ENCODE data around the gene UBE4B.
A peak's percentile ranks its signal among the peaks of the same experiment; 100 is the strongest.
"Not testable (repeated sequence)": the region's sequence is repeated elsewhere in the genome, so short reads cannot be mapped to it uniquely, and the experiment has no call there.

The UBE4B gene

DNA sequence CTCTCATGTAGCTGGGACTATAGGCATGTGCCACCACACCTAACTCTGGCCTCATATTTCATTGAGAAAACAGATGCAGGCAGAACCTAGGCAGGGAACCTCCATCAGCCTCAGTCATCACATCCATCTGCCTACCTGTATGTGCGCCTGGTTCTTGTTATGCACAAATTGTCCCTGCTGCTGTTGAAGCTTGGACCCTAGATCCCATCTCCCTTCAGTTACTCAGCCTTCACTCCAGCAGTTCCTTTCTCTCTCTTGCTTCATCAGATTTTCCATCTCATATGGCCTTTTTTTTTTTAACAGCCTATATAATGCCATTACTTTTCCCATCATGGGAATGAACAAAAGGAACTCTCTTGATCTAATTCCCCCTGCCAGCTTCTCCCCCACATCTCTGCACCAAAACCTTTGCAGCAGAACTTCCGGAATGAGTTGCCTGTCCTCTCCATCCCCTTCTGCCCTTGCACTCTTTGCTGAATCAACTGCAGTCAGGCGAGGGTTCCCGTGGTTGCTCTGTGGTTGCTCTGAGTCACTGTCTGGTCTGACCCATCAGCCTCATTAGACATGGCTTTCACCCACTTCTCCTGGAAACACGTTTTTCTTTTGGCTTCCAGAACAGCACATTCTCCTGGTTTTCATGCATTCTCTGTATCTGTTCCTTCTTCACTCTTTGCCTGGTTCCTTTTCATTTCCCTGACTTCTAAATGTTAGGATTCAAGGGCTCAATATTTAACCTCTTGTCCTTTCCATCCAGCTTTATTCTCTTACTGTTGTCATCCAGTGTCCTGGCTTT, 41.5 kb downstream of the UBE4B start:
- peak; percentile 60 for DNase-seq

DNA sequence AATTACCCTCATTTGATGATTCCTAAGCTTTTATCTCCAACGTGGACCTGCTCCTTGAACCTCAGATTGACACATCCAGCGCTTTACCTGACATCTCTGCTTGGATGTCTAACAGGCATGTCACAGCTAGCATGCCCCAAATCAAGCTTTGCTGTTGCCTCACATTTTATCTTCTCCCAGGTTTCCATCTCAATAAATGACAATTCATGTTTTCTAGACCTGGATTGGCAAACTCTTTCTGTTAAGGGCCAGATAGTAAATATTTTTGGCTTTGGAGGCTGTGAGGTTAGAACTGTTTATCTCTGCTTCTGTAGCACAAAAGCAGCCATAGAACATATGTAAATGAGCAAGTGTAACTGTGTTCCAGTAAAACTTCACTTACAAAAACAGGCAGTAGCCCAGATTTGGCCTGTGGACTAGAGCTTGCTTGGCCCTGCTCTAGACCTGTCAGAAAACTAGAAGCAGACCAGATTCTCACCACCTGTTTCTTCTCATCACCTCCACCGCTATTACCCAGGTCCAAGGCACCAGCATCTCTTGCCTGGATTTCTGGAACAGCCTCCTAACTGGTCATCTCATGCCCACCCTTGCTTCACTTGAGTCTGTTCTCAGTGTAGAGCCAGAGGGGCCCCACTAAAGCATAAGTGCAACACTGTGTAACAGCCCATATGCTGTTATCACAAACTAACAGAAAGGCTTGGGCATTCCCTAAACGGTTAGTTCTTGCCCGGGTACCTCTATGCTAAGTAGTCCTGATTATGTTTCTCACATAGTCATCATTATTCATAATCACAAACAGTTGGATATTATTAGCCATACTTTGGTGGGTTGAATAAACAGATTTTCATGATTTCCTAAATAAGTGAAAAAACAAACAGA, 42.3 kb downstream of the UBE4B start:
- DNase-seq, result peak; percentile 60

DNA sequence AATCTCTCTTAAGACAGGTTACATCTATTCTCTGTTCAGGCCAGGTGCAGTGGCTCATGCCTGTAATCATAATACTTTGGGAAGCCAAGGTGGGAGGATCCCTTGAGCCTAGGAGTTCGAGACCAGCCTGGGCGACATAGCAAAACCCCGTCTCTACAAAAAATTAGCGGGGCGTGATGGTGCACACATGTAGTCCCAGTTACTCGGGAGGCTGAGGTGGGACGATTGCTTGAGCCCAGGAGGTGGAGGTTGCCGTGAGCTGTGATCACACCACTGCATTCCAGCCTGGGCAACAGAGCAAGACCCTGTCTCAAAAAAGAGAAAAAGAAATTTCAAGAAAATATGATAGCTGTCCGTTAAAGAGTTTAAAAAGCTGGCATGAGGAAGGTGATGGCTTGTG, 43.0 kb downstream of the UBE4B start:
- DNase-seq, result no peak

DNA sequence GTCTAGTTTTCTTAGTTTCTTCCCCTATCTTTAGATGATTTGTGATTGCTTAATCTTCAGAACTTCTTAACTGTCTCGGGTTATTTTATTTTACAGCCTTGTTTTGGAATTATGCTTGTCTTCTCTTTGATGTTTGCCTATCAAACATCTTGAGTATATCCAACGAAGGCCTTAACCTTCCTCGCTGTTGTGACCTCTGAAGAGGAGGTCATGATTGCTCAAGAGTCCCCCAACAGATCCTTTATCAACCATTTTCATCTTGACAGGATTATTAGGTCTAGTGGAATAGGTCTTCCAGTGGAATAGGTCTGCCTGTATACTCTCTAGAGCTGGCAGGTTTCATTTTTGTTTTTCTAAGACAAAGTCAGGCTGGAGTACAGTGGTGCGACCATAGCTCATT, 45.7 kb downstream of the UBE4B start:
- DNase-seq, result no peak

DNA sequence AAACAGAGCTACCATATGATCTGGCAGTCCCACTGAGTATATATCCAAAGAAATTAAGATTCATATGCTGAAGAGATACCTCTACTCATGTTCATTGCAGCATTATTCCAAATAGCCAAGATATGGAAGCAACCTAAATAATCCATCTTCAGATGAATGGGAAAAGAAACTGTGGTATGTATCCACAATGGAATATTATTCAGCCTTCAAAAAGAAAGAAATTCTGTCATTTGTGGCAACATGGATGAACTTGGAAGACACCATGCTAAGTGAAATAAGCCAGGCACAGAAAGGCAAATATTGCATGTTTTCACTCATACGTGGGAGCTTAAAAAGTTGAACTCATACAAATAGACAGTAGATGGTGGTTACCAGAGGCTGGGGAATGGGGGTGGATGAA, 47.8 kb downstream of the UBE4B start:
- no peak for DNase-seq

DNA sequence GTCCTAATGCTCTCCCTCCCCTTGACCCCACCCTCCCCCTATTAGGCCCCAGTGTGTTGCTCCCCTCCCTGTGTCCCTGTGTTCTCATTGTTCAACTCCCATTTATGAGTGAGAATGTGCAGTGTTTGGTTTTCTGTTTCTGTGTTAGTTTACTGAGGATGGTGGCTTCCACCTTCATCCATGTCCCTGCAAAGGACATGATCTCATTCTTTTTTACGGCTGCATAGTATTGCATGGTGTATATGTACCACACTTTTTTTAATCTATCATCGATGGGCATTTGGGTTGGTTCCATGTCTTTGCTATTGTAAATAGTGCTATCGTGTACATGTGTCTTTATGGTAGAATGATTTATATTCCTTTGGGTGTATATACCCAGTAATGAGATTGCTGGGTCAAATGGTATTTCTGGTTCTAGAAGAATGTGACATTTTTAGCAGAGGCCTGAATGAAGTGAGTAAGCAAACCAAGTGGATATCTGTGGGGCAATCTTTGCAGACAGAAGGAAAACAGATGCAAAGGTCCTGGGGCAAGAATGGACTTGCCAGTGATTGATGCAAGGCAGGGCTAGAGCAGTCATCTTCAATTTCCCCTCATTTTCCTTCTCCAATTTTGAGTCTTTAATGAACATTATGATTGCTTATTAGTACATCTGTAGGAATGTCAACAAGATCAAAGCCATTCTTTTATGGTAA, 50.2 kb downstream of the UBE4B start:
- DNase-seq, result no peak

DNA sequence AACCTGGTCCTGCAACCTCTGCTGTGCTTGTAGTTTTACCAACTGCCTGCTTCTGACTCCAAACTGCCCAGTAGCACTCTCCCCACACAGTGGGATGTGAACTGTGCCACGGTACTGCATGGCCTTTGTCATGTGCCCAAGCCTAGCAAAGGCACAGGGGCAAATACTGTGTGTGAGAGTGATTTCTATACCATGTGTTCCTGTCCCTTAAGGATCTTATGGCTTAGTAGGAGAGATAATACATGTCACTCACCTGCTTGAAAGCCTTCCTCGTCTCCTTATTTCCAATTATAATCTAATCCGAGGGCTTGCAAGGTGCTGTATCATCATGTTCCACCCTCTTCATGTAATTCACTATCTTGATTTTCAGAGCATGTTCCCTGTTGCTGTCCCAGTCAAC, 51.3 kb downstream of the UBE4B start:
- DNase-seq, result no peak

DNA sequence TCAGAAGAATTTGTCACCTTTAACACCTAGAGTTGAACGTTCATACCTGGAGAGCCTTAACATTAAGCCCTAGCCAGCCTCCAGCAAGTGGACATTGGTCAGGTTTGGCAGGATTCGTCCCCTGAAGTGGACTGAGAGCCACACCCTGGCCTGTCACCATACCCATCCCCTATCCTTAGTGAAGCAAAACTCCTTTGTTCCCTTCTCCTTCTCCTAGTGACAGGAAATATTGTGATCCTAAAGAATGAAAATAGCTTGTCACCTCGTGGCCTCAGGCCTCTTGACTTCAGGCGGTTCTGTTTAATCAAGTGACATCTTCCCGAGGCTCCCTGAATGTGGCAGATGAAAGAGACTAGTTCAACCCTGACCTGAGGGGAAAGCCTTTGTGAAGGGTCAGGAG, 52.3 kb downstream of the UBE4B start:
- no peak for DNase-seq

DNA sequence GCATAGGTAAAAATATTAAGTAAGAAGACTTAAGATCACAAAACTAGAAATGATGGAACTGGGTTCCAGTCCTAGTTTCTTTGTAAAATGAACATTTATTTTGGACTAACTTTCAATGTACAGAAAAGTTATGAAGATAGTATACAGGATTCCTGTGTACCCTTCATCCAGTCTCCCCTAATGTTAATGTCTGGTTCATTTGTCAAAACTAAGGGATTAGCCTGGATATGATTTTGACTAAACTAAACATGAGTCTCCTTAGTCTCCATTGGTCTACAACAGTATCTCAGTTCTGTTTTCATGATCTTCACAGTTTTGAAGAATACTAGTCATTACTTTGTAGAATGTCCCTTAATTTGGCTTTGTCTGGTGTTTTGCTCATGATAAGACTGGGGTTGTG, 54.5 kb downstream of the UBE4B start:
- no peak for DNase-seq

DNA sequence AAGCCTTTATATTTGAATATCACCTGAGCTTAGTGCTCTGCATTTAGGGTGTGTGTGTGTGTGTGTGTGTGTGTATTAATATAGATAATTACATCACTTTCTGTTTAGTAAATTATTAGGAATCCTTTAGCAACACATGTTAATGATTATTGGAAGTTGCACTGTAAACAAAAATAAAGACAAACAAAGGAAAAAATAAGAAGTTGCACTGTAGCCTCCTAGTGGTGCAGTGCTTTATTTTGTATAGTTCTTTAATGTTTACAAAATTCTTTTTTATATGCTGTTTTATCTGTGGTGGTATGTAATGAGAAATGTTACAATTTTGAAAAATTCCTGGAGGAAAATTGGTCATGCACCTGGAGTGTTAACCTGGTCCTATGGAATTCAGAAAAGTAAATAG, 69.2 kb downstream of the UBE4B start:
- DNase-seq, result no peak

DNA sequence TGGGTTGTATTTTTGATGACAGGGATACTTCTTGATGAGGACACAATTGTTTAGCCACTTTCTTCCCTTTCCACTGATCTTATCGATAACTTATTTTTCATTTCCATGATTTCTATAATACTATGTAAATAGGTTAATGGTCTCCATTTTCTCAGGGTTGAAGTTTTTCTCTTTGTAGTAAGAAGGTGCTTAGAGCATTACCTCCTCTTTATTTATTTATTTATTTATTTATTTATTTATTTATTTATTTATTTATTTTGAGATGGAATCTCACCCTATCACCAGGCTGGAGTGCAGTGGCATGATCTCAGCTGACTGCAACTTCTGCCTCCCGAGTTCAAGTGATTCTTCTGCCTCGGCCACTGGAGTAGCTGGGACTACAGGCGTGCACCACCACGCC, 70.4 kb downstream of the UBE4B start:
- DNase-seq, result no peak

DNA sequence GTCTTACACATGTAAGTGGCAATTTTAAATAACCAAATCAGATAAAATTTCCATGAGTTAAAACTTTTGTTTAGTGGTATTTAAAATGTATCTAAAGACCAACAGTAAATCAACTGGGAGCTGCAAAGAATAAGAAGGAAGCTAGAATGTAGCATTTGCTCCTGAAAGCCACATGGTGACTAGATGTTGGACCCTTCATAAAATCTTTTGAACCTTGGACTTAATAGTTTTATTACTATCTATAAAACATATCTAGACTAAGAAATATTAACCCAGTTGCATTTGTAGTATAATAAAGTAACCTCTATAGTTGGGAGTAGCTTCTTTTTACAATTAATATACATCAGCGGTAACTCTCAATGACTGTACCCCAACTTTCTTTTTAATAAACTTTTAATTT, 72.1 kb downstream of the UBE4B start:
- DNase-seq, result no peak

DNA sequence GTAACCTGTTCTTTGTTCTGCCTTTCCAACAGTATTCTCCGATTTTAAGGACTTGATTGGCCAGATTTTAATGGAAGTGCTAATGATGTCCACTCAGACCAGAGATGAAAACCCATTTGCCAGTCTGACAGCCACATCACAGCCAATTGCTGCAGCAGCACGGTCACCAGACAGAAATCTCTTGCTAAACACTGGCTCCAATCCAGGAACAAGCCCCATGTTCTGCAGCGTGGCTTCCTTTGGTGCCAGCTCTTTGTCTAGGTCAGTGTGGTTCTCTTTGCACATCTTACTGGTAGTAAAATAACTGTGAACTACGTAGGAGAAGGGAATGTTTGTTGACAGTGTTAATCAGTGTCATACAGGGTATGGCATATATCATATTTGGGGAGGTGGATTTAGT, 72.7 kb downstream of the UBE4B start:
- no peak for DNase-seq

DNA sequence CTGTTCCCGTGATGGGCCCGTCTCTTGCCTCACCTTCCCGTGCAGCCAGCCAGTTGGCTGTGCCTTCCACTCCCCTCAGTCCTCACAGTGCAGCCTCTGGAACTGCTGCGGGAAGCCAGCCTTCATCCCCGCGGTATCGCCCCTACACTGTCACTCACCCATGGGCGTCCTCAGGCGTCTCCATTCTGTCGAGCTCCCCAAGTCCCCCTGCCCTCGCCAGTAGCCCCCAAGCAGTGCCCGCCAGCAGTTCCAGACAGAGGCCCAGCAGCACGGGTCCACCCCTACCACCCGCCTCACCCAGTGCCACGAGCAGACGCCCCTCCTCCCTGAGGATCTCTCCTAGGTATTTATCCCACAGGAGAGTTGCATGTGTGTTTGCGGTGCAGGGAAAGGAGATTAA, 73.5 kb downstream of the UBE4B start:
- no peak for DNase-seq

DNA sequence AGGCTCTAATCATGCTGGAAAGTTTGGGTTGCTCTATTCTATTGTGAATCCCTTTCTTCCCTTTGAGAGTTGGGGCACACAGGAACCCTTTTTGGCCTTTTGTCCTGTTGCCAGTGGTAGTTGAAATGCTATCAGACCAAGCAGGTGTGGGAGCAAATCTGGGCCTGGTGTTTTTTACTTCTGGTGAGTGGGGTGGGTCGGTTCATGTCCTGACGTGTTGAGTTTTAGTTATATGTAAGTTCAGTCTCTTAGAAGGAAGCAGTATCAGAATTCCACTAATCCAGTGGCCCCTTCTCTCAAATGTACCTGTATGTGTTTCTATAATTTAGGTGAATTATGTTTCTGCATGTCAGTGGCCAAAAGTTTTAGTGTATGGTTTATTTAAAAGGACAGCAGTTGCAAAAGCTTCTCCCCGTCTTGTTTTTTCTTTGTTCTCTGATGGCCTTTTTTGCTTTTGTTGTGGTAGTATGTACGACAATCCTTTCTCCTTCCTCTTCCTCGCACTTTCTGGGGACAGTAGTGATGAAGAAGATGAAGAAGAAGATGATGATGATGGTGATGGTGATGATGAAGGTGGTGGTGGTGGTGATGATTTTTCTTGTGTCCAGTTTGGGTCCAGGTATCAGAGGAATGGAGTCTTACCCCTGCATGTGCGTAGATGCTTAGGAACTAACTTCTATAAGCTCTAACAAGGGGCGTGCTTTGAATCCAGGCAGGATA, 74.2 kb downstream of the UBE4B start:
- DNase-seq, result no peak

DNA sequence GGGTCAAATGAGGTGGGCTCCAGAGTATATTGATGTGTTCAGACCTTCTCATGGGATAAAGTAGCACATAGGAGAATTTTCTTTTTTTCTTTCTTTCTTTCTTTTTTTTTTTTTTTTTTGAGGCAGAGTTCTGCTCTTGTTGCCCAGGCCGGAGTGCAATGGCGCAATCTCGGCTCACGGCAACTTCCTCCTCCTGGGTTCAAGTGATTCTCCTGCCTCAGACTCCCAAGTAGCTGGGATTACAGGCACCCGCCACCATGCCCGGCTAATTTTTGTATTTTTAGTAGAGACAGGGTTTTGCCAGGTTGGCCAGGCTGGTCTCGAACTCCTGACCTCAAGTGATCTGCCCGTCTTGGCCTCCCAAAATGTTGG, 74.7 kb downstream of the UBE4B start:
- not testable (repeated sequence) for DNase-seq

DNA sequence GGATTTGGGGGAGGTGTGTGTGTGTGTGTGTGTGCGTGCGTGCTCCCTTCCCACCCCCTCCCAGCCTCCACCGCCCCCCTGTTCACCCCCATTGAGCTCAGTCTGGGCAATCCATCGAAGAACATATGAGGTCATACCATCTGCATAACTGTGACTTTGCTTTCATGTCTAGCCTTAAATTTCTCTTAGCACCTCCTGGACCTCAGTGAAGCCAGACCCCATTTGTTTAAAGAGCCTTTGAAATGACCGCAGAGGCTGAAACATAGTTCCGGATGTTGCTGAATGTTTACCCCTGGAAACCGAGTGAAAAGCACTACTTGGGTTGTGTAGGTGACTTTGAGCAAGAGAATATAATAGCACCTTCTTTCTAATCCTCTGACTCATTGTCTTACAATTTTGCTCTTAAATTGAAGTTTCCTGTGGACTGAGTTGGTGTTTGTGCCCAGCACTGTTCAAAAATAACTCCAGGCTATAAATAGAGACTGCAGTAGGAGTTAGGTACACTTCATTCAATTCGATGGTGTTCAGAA, 75.4 kb downstream of the UBE4B start:
- no peak for DNase-seq

DNA sequence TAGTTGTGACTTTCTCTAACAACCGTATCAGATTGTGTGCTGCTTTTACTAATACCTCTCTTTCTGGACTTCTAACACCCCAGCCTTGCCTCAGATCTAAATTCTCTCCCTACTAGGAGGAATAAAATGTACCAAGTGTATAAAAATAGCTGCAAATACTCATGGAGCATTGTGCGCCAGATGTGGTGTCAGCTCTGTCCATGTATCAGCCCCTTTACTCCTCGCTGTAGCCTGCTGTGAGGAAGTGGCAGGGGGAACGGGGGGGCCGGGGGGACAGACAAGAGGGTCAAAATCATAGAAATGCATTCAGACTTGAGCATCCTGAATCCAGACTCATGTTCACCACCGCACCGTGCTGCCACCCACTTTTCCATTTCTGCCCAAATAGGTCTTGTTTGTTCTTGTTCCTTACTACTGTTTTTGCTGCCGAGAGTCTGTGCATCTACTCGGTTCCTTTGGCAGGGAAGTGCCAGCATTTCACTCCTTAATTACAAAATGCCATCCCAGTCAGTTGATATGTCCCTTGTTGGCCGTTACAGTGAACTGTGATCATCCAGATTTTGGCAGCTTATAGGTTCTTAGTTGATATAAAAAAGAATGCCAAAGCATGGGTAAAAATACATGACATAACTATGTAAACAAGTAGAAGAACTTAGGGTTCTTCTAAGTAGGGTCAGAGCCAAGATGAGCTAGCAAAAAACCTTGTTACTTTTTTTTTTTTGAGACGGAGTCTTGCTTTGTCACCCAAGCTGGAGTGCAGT, 76.4 kb downstream of the UBE4B start:
- DNase-seq, result no peak

DNA sequence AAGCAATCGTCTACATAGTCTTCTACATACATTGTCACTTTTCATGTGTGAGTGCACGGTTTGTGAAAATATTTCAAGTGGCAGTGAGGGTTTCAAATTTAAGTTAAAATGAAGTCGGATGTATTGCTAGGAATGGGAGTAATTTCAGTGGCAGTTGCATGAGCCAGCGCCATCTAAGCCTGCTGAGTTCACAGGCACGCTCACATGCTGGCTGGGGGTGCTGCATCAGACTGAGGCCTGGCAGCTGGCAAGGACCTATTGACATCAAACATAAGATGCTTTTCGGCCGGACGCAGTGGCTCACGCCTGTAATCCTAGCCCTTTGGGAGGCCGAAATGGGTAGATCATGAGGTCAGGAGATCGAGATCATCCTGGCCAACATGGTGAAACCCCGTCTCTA, 80.7 kb downstream of the UBE4B start:
- no peak for DNase-seq

DNA sequence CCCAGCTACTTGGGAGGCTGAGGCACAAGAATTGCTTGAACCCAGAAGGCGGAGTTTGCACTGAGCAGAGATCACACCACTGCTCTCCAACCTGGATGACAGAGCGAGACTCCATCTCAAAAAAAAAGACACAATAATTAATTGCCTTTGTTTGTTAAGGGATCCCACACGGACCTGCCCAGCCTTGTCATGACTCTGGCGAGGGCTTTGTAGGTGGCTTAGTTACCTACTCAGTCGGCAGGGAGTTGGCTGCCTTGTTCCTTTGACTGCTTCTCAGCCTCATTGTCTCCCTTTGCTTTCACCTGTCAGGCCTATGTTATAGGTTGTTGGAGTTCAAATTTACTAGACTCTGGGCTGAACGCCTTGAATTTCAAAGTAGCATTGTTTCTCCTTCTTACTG, 82.0 kb downstream of the UBE4B start:
- DNase-seq, result no peak

DNA sequence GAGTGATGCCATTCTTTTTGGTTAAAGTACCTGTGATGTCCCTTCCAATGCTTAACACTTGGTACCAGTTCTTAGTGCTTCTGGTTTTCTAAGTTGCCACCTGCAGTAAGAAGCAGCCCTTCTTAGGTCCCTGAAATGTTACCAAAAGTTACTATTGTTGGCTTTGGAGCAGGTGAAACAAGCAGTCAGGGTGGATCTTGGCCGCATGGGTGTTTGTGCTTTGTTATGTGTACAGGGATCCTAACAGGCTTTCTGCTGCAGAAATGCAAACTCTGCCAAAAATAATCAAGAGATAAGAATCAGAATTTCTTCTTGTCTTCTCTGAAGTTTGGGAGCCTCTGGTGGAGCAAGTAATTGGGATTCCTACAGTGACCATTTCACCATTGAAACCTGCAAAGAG, 84.4 kb downstream of the UBE4B start:
- no peak for DNase-seq

DNA sequence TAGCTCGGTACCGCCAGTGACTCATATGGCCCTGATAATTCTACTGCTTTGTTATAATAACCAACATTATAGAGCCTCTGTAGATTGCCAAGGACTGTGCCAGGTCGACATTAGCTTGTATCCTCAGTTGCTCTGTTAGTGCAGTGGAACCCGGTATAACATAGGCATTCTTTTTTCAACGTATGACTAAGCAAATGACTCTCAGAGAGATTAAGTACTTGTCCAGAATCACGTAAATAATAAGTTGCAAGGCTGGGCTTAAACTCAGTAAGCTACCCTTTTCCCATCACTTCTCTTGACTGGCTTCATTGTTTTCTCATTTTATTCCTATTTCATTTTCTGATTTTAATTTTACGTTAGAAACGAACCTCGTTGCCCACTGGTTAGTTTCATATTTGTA, 85.1 kb downstream of the UBE4B start:
- DNase-seq, result no peak

All from hematopoietic multipotent progenitor cell treated with erythropoietin and hydrocortisone succinate and interleukin-3 and kit ligand, for 8 days (in vitro differentiated cells).